Measurements from ENCODE around the gene APOBEC3H. TPM values are rescaled to one million over a fixed set of nuclear protein-coding genes. Genes with fewer than 3 reads are reported as not detected.
"Not testable (repeated sequence)": the region's sequence is repeated elsewhere in the genome, so short reads cannot be mapped to it uniquely, and the experiment has no call there.

Gene APOBEC3H
- total RNA-seq, 1 experiment from 2014 or later: 2.5 TPM

DNA sequence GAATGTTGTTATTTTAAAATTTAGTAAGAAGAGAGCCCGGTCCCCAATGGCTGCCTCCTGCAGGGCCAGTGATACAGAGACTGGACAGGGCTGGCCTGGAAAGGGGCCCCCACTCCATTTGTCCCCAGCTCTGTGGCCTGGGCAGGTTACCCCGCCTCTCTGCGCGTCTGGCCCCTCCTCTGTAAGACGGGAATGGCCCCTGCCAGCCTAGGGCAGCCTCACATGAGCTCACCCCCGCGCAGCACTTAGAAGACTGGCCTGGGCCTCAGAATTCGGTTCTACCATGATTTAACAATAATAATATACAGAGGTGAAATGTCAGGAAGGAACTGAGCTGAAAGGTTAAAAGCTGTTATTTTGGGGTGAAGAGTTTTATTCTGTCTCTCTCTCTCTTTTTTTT, 18.7 kb upstream of the APOBEC3H start:
- peaks cover 11% of the 10 kb centered on the region for H3K4me1 ChIP-seq (replicated peaks; ENCODE audit: insufficient read depth)
- no peak overlapping the region for H3K4me3 ChIP-seq
- H3K9me2 ChIP-seq (ENCODE audit: insufficient read depth): no peaks in the 10 kb centered on the region
- H3K27me3 ChIP-seq (ENCODE audit: insufficient read depth, low read depth): no peaks in the 10 kb centered on the region
- H2AFZ ChIP-seq: no peak overlapping the region
- H3K27ac ChIP-seq: no peak overlapping the region
- intact Hi-C loops (cut with micrococcal nuclease; ENCODE audit: unreplicated experiment): no loop called here
- no peak overlapping the region for H3K4me2 ChIP-seq
- no peaks in the 10 kb centered on the region for H3K9me3 ChIP-seq (ENCODE audit: insufficient read depth, low read depth)
- no peak for TF ChIP-seq CTCF (conservative IDR thresholded peaks at IDR 0.05)
- no peak for TF ChIP-seq EZH2 (IDR thresholded peaks at IDR 0.05; ENCODE audit: low read depth)
- no TSS peak for BruUV-seq (replicated peaks)
- no peaks in the 10 kb centered on the region for H3K36me3 ChIP-seq (ENCODE audit: low read depth)
- CTCF ChIA-PET: interaction anchor here (0.7 kb wide), 1 partner anchor 11 kb away, joined by 5 read pairs; no protein-coding TSS in a partner anchor
- no peak for DNase-seq
- H3K79me2 ChIP-seq (ENCODE audit: low read depth): no peaks in the 10 kb centered on the region
- POLR2A ChIA-PET (ENCODE audit: unreplicated experiment): no interaction called here
- H3F3A ChIP-seq (ENCODE audit: insufficient read depth, low read depth): no peaks in the 10 kb centered on the region
- H4K20me1 ChIP-seq (ENCODE audit: insufficient read depth): no peaks in the 10 kb centered on the region

GRCh38 chr22:39079054-39079637, 17.9 kb upstream of the APOBEC3H start:
- CTCF ChIA-PET: interaction anchor here (0.6 to 0.7 kb wide), 2 partner anchors 15 to 47 kb away, joined by 3 read pairs; no protein-coding TSS in a partner anchor
- BruUV-seq (replicated peaks); H3K27me3 ChIP-seq (ENCODE audit: insufficient read depth, low read depth); H3K4me2 ChIP-seq; DNase-seq; H3K79me2 ChIP-seq (ENCODE audit: low read depth); H3F3A ChIP-seq (ENCODE audit: insufficient read depth, low read depth); H3K4me3 ChIP-seq; H3K36me3 ChIP-seq (ENCODE audit: low read depth); H2AFZ ChIP-seq; H4K20me1 ChIP-seq (ENCODE audit: insufficient read depth); H3K9me3 ChIP-seq (ENCODE audit: insufficient read depth, low read depth); H3K27ac ChIP-seq; H3K9me2 ChIP-seq (ENCODE audit: insufficient read depth); POLR2A ChIA-PET (ENCODE audit: unreplicated experiment); intact Hi-C loops (cut with micrococcal nuclease; ENCODE audit: unreplicated experiment): not testable (repeated sequence)
- H3K4me1 ChIP-seq (replicated peaks; ENCODE audit: insufficient read depth): peaks cover 13% of the 10 kb centered on the region

GRCh38 chr22:39080052-39080762, 16.8 kb upstream of the APOBEC3H start:
- no peak for TF ChIP-seq CTCF (conservative IDR thresholded peaks at IDR 0.05)
- TF ChIP-seq EZH2 (IDR thresholded peaks at IDR 0.05; ENCODE audit: low read depth): no peak
- no peaks in the 10 kb centered on the region for H3K36me3 ChIP-seq (ENCODE audit: low read depth)
- H3K4me3 ChIP-seq: no peak overlapping the region
- no peak overlapping the region for H2AFZ ChIP-seq
- peaks cover 13% of the 10 kb centered on the region for H3K4me1 ChIP-seq (replicated peaks; ENCODE audit: insufficient read depth)
- no peak for DNase-seq
- no peaks in the 10 kb centered on the region for H3K9me3 ChIP-seq (ENCODE audit: insufficient read depth, low read depth)
- H3K4me2 ChIP-seq: no peak overlapping the region
- no peaks in the 10 kb centered on the region for H3K9me2 ChIP-seq (ENCODE audit: insufficient read depth)
- no peaks in the 10 kb centered on the region for H3F3A ChIP-seq (ENCODE audit: insufficient read depth, low read depth)
- POLR2A ChIA-PET (ENCODE audit: unreplicated experiment): interaction anchor here (0.6 kb wide), 1 partner anchor 175 kb away, joined by 5 read pairs; no protein-coding TSS in a partner anchor
- CTCF ChIA-PET: interaction anchor here (0.6 kb wide), 2 partner anchors 46 to 49 kb away, joined by 3 read pairs; no protein-coding TSS in a partner anchor
- H4K20me1 ChIP-seq (ENCODE audit: insufficient read depth): no peaks in the 10 kb centered on the region
- H3K27ac ChIP-seq: no peak overlapping the region
- no peaks in the 10 kb centered on the region for H3K79me2 ChIP-seq (ENCODE audit: low read depth)
- intact Hi-C loops (cut with micrococcal nuclease; ENCODE audit: unreplicated experiment): no loop called here
- no TSS peak for BruUV-seq (replicated peaks)
- H3K27me3 ChIP-seq (ENCODE audit: insufficient read depth, low read depth): no peaks in the 10 kb centered on the region
